WTC11 (cell line): ENCODE data around the gene SLC37A3.

Experiments
- CBFB ChIP-seq: sonication (generic); formaldehyde crosslinking; IDR thresholded peaks from 2 replicates; pipeline ENCODE4 v1.8.1; 2022; ENCODE audit warnings: mild to moderate bottlenecking, low read depth, missing genetic modification reagents
- CTCF ChIP-seq: fragments of 200-600 bp; IDR thresholded peaks from 2 replicates; pipeline ENCODE4 v1.8.0; 2022; ENCODE audit warnings: antibody characterized with exemption
- E2F1 ChIP-seq: sonication (generic); formaldehyde crosslinking; IDR thresholded peaks from 2 replicates; pipeline ENCODE4 v1.8.0; 2022; ENCODE audit warnings: mild to moderate bottlenecking, missing genetic modification reagents
- NR1H2 ChIP-seq: sonication (generic); formaldehyde crosslinking; IDR thresholded peaks from 2 replicates; pipeline ENCODE4 v1.9.0; 2021; ENCODE audit warnings: mild to moderate bottlenecking, moderate library complexity, missing genetic modification reagents
- TEAD1 ChIP-seq: sonication (generic); formaldehyde crosslinking; IDR thresholded peaks from 2 replicates; pipeline ENCODE4 v1.8.0; 2022; ENCODE audit warnings: mild to moderate bottlenecking, missing genetic modification reagents
- ZNF232 ChIP-seq: sonication (generic); formaldehyde crosslinking; IDR thresholded peaks from 2 replicates; pipeline ENCODE4 v1.8.0; 2022; ENCODE audit warnings: mild to moderate bottlenecking, missing genetic modification reagents
- ZNF317 ChIP-seq: sonication (generic); formaldehyde crosslinking; IDR thresholded peaks from 2 replicates; pipeline ENCODE4 v1.8.1; 2023; ENCODE audit warnings: low read depth, mild to moderate bottlenecking, moderate library complexity, missing genetic modification reagents, borderline replicate concordance
- ZNF671 ChIP-seq: fragments of 250-450 bp; sonication (Bioruptor Pico); IDR thresholded peaks from 2 replicates; pipeline ENCODE4 v1.8.0; 2021; ENCODE audit warnings: mild to moderate bottlenecking
- TF ChIP-seq, protein P1 (sequence below): sonication (generic); formaldehyde crosslinking; conservative IDR thresholded peaks from 2 replicates; pipeline ENCODE4 v1.8.1; 2022; ENCODE audit warnings: mild to moderate bottlenecking, missing genetic modification reagents

DNA sequence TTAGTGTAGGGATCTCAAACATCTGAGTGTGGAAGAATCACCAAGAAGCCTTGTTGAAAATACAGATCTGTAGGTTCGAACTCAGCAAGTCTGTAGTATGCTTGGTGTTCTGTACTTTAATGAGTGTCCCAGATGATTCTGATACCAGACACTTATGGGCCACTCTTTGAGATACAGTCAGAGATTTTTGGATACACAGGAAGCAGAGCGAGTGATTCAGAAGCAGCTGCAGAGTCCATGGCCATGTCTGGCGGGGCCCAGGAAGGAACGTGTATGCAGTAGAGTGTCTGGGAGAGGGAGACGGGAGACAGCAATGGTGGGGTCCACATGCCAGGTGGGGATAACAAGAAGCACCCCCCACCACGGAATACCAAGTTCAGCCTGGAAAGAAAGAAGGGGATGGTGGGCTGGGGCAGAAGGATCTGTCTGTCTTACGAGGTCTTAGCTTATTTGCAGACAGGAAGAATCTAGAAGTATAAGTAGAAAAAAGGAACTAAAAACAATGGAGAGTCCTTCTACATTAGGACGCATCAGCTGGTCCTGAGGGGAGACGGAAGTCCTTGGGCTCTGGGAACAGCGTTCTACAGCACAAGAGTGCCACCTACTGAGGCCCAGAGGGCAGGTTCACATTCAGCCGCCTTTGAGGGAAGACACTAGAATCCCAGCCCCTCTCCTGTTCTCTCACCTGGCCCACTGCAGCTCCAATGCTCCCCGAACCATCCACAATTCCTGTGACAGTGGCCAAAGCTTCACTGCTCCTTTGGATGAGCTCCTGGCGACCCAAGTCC is 55.4 kb downstream of the SLC37A3 start:
- TF ChIP-seq TEAD1 (CRISPR knock-in tag) (no peak), CTCF (no peak), CBFB (CRISPR knock-in tag) (no peak), ZNF232 (CRISPR knock-in tag) (no peak), E2F1 (no peak), ZNF317 (CRISPR knock-in tag) (no peak), ZNF671 (CRISPR knock-in tag) (no peak), NR1H2 (CRISPR knock-in tag) (no peak)
- TF ChIP-seq, protein P1, sequence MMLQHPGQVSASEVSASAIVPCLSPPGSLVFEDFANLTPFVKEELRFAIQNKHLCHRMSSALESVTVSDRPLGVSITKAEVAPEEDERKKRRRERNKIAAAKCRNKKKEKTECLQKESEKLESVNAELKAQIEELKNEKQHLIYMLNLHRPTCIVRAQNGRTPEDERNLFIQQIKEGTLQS (CRISPR knock-in tag): no peak
